SK-MEL-5 (cell line): ENCODE results near the gene LTBP4. TPM values are rescaled to one million over a fixed set of nuclear protein-coding genes. Genes with fewer than 3 reads are reported as not detected.

Experiments
- DNase-seq: peaks from one replicate; pipeline ENCODE4 v3.0.0-alpha.2; 2016; ENCODE audit warnings: low read depth, low spot score
- in situ Hi-C: cut with HindIII; loops from 2 replicates; pipeline ENCODE4 v1.10.0; 2016; ENCODE audit warnings: low sequenced_read_pairs, high pct_unique_total_duplicates, low pct_unique_long_range_greater_than_20kb
- total RNA-seq: library from RNA; depleted of rRNA; stranded (reverse); fragments of >200 nt; shearing (Covaris generic); gene quantifications from 2 replicates; pipeline ENCODE4 v1.2.3, GENCODE V29; 2014

LTBP4 gene
- total RNA-seq, 1 experiment from 2014 or later: 10.9 TPM

DNA sequence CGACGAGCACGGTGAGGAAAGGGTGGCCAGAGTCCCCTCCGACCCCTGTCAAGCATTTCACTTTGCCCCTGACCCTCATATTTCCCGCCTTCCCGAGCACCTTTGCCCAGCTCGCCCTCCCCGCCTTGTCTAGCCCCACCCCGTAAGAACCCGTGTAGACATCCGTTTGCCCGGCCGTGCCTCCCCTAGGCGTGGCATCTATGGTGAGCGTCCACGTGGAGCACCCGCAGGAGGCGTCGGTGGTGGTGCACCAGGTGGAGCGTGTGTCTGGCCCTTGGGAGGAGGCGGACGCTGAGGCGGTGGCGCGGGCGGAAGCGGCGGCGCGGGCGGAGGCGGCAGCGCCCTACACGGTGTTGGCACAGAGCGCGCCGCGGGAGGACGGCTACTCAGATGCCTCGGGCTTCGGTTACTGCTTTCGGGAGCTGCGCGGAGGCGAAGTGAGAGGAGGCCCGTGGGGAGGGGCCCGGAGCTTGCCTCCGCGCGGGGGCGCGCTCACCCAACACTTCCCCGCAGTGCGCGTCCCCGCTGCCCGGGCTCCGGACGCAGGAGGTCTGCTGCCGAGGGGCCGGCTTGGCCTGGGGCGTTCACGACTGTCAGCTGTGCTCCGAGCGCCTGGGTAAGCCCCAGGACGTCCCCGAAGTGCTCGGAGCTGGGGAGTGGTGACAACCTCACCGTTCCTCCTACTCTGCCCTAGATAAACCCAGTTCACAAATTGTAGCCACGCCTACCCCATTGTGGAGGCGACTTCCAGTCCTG, 4.2 kb downstream of the LTBP4 start:
- in situ Hi-C loops: no loop called here
- peak; percentile 68 for DNase-seq

DNA sequence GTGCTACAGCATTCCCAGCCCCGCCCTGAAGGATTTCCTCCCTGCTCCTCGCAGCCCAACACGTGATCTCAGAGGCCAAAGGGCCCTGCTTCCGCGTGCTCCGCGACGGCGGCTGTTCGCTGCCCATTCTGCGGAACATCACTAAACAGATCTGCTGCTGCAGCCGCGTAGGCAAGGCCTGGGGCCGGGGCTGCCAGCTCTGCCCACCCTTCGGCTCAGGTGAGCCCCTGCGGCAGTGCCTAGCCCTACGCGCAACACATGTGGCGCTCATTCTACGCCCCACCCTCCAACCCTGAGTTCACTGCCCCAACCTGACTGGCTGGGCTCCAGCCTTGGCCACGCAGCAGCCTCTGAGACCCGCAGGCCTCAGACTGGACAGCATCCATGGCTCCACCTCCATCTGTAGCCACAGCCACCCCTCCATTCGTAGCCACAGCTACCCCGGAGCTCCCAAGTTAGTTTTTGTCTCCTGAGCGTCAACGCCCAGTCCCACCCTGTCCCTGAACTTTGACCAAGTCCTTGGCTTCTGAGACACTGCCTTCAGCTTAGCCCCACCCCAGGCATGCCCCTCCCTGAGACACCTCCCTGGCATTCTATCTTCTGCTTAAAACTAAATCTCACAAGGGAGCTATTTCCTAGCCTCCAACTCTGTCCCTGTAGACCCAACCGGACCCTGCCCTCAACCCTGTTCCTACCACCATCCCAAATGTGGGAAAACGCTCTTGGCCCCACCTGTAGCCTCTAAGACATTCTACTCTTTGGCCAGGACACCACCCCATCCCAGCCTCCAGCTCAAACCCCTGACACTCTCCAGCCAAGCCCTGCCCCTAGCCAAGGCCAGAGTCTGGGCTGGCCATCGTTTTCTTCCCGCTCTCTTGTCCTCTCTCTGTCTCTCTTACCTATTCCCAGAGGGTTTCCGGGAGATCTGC, 6.4 kb downstream of the LTBP4 start:
- no peak for DNase-seq
- in situ Hi-C loops: no loop called here

DNA sequence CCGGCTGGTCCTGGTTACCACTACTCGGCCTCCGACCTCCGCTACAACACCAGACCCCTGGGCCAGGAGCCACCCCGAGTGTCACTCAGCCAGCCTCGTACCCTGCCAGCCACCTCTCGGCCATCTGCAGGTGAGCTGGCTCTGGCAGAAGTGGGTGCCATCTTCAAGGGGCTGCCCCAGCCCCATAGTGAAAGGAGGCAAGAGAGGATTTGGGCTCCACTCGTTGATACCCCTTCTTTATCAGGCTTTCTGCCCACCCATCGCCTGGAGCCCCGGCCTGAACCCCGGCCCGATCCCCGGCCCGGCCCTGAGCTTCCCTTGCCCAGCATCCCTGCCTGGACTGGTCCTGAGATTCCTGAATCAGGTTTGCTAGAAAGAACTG, 7.1 kb downstream of the LTBP4 start:
- in situ Hi-C loops: no loop called here
- DNase-seq: no peak

DNA sequence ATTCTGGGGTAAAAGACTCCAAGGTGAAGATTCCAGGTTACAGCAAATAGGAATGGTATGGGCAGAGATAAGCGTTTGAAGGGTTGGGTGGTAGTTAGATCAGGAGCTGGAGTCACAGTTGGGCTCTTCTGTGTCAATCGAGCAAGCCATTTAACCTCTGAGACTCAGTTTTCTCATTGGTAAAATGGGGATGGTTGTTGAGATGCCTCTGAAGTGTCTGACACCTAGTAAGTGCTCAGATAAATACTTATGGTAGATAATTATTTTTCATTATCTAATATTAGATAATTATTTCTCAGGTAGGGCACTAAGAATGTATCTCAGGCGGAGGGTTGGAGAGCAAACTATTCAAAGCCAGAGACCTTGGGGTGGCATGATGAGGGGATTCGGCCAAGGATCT, 7.8 kb downstream of the LTBP4 start:
- no peak for DNase-seq
- in situ Hi-C loops: no loop called here

DNA sequence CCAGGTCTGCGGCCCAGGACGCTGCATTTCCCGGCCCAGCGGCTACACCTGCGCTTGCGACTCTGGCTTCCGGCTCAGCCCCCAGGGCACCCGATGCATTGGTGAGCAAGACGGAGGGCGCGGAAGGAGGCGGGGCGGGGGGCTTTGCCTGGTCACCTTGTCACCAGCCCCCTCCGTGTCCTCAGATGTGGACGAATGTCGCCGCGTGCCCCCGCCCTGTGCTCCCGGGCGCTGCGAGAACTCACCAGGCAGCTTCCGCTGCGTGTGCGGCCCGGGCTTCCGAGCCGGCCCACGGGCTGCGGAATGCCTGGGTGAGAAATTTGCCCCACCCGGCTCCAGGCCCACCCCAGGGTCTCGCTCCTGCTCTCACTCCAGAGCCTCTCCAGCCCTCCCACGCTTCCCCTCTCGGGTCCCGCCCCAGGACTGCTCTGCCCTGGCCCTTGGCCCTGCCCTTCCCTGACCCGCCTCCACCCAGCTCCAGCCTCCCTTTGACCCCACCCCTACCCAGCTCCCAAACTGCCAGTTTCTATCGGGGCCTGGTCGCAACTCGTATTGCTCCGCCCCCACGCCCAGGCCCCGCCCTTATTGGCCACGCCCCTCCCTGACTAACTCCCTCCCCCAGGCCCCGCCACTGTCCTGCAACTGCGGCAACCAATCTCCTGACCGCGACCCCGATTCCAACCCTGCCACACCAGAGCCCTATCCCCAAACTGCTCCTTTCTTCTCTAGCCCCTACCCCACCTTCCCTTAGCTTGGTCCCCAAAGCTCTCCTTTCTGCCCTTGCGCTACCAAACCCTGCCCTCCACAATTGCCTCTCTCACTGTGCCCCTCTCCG, 8.6 kb downstream of the LTBP4 start:
- DNase-seq: peak; percentile 92
- in situ Hi-C loops: no loop called here

DNA sequence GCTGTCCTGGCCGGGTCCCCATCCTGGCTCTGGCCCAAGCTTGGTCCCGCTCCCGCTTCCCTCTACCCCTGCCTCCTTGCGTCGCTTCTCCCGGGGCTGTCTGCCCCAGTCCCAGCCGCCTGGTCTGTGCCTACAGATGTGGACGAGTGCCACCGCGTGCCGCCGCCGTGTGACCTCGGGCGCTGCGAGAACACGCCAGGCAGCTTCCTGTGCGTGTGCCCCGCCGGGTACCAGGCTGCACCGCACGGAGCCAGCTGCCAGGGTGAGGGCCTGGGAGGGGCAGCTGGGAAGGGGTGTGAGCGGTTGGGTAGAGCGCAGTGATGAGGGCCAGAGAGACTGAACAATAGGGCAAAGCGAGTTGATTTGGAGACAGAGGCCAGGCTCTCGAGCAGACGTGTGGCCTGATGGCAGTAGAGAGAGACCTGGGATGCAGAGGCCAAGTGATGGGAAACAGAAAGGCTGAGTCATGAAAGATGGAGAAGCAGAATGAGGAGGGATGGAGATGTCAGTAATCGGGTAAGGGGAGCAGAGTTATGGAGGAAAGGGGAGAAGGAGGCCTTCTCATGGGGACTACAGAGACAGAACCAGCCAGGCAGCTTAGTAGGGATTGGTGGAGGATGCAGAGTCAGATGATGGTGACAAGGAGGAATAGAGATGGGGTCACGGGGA, 9.4 kb downstream of the LTBP4 start:
- in situ Hi-C loops: no loop called here
- no peak for DNase-seq

DNA sequence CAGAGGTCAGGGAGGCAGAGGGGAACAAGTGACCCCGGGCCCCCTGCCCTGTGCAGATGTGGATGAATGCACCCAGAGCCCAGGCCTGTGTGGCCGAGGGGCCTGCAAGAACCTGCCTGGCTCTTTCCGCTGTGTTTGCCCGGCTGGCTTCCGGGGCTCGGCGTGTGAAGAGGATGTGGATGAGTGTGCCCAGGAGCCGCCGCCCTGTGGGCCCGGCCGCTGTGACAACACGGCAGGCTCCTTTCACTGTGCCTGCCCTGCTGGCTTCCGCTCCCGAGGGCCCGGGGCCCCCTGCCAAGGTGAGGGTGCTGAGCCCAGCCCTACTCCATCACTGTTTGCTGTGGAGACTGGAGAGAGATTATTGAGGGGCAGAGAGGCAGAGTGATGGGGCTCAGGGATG, 9.9 kb downstream of the LTBP4 start:
- in situ Hi-C loops: no loop called here
- DNase-seq: no peak

DNA sequence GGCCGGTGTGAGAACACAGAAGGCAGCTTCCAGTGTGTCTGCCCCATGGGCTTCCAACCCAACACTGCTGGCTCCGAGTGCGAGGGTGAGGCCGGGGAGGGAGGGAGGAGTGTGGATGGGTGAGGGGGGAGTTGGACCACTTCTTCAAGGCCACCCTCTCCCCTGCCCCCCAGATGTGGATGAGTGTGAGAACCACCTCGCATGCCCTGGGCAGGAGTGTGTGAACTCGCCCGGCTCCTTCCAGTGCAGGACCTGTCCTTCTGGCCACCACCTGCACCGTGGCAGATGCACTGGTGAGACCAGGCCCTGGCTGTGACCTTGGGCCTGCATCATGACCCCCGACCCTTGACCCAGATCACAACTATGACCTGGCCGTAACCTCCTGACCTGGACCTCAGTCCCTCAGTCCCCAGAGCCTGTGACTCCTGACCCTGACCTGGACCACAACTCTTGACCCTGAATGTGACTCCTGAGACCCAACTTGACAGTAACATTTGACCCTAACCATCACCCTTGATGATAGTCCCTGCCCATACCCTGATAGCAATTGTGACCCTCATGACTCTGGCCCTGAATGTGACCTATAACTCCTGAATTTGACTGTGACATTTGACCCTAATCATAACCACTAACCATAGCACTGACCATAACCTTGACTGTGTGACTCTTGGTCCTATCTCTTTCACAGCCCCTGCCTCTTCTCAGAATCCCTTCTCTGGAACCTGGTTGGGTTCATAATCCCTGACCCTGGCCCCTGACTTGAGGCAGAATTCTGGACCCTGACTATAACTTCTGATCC, 10.9 kb downstream of the LTBP4 start:
- DNase-seq: no peak
- in situ Hi-C loops: no loop called here

DNA sequence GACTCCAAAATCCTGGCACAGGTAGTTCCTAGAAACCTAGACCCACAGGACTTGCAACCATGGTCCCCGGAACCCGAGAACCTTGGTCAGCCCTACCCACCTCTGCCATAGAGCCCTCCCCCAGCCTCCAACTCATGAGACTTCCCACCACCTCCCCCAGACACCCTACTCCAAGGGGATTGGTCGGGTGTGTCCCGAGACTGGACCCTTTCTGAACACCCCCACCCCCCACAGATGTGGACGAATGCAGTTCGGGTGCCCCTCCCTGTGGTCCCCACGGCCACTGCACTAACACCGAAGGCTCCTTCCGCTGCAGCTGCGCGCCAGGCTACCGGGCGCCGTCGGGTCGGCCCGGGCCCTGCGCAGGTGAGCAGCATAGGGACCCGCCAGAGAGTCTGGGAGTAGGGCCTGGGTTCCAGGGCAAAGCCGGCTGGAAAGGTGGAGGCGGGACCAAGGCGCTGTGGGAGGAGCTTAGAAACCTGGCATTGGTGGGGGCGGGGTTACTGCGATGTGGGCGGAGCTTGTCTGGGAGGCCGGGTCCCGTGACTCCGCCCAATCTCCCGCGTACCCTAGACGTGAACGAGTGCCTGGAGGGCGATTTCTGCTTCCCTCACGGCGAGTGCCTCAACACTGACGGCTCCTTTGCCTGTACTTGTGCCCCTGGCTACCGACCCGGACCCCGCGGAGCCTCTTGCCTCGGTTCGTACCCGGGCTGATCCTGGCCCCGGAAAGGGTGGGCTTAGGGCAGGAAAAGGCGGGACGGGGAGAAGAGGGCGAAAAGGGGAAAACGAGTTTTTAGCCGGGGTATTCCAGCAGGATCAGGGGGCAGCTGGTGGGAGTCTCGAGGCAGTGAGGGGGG, 11.9 kb downstream of the LTBP4 start:
- peak; percentile 64 for DNase-seq
- in situ Hi-C loops: no loop called here

DNA sequence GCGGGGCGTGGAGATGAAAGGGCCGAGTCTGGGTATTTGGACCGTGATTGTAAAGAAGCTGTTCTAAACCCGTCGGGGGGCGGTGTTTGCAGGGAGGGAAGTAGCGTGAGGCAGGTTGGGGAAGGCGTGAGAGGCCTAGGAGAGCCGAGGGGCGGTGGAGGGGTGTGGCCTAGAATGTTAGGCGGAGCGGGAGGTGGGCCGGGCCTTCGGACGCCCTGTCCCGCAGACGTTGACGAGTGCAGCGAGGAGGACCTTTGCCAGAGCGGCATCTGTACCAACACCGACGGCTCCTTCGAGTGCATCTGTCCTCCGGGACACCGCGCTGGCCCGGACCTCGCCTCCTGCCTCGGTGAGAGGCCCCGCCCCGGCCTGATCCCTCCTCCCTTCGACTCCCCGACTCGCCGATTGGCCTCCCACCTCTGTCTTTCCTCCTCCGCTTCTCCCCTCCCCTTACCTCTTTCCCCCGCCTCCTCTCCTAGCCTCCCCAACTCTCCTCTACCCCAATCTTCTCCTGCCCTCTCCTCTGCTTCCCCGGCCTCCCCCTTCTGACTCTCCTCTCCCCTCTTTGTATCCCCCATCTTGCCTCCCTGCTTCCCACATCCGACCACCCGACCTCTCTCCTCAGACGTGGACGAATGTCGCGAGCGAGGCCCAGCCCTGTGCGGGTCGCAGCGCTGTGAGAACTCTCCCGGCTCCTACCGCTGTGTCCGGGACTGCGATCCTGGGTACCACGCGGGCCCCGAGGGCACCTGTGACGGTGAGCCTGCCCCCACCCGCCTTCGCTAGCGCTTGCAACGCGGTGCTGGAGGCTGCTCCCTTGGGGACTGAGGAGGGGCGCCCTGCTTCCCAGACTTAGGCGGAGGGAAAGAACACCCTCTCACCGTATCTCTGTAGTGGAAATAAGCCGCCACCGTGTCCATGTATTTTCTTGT, 12.8 kb downstream of the LTBP4 start:
- in situ Hi-C loops: no loop called here
- peak; percentile 81 for DNase-seq

DNA sequence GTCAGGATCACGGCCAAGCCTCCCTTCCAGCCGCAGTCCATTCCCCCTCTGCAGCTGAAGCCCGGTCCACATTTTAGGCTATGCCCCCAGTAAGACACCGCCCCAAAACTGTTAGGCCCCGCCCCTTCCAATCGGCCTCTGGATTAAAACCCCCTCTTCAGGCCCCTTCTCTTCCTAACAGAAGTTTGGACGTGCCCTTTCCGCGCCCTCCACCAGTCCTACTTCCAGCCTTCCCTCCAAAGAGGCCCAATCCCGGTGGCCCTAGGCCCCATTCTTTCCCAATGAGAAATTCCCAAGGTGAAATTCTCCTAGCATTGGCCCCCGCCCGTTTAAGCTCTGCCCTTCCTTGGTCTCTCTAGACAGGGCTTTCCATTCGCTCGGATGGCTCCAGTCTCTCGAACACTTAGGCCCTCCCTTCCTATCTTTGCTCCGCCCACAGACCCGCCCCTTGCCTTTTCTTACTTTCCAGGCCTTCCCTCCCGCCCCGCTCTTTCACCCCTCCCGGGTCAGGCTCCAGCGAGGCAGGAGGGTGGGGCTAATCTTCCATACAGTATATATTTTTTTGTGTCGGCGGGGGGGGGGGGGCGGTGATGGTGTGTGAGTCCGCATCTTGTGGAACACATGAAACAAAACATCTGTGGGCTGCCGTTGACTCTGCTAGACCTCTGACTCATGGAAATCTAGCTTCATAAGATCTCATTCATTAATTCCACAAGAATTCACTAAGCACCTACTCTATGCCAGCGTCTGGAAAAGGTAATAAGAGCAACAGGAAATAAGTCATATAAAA, 13.6 kb downstream of the LTBP4 start:
- in situ Hi-C loops: no loop called here
- peak; percentile 88 for DNase-seq

DNA sequence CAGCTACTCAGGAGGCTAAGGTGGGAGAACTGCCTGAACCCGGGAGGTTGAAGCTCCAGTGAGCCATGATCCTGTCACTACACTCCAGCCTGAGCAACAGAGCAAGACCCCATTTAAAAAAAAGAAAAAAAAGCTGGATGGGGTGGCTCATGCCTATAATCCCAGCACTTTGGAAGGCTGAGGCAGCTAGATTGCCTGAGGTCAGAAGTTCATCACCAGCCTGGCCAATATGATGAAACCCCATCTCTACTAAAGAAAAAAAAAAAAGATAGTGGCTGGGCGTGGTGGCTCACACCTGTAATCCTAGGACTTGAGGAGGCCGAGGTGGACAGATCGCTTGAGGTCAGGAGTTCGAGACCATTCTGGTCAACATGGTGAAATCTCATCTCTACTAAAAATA, 15.0 kb downstream of the LTBP4 start:
- in situ Hi-C loops: no loop called here
- no peak for DNase-seq

DNA sequence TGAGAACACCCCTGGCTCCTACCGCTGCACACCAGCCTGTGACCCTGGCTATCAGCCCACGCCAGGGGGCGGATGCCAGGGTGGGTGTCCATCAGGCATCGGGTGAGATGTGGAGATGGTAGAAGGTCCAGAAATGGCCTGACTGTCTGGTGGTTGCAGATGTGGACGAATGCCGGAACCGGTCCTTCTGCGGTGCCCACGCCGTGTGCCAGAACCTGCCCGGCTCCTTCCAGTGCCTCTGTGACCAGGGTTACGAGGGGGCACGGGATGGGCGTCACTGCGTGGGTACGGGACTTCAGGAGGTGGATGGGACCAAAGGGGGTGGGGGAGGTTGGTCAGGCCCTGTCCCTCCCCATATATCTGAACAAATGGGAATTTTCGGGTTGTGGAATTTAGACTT, 15.8 kb downstream of the LTBP4 start:
- no peak for DNase-seq
- in situ Hi-C loops: no loop called here

DNA sequence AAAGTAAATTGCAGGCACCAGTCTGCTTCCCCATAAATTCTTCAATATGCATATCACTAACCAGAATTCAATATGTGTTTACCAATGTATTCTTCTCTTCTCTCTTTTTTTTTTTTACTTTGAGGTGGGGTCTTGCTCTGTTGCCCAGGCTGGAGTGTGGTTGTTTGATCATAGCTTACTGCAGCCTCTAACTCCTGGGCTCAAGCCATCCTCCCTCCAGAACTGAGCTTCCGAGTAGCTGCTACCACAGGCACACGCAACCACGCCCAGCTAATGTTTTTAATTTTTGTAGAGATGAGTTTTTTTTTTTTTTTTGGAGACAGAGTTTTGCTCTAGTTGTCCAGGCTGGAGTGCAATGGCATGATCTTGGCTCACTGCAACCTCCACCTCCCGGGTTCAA, 16.8 kb downstream of the LTBP4 start:
- in situ Hi-C loops: no loop called here
- no peak for DNase-seq
